Nephron (organoid): ENCODE data around the gene MROH7.
A peak's percentile ranks its signal among the peaks of the same experiment; 100 is the strongest.

ENCODE experiments used
- H3K27ac Mint-ChIP-seq, 3 experiments: 2 replicates each; pipeline ENCODE4 v1.8.0; 2020; ENCODE audit warnings: mixed read lengths in 3 of 3, mild to moderate bottlenecking in 2 of 3, moderate library complexity in 1 of 3
- H3K27me3 Mint-ChIP-seq: 2 replicates; pipeline ENCODE4 v1.8.0; 2021; ENCODE audit warnings: low read depth, mild to moderate bottlenecking, moderate library complexity, mixed read lengths
- H3K36me3 Mint-ChIP-seq: 2 replicates; pipeline ENCODE4 v1.8.0; 2020; ENCODE audit warnings: low read depth, mixed read lengths
- H3K4me1 Mint-ChIP-seq: 2 replicates; pipeline ENCODE4 v1.8.0; 2020; ENCODE audit warnings: mixed read lengths
- H3K4me3 Mint-ChIP-seq, 3 experiments: 2 replicates each; pipeline ENCODE4 v1.8.0; 2020; ENCODE audit warnings: mild to moderate bottlenecking in 3 of 3, mixed read lengths in 3 of 3, moderate library complexity in 2 of 3
- H3K9me3 Mint-ChIP-seq: 2 replicates; pipeline ENCODE4 v1.8.0; 2020; ENCODE audit warnings: mixed read lengths
- TF ChIP-seq, protein P1 (sequence below), 3 experiments: fragments of 200-600 bp; sonication (generic); IDR thresholded peaks; one replicate each; pipeline ENCODE4 v1.5.0; 2021; ENCODE audit warnings: antibody characterized with exemption in 3 of 3; ENCODE audit not compliant: unreplicated experiment in 3 of 3

Gene MROH7

GRCh38 chr1:54611621-54612020 is 30.0 kb upstream of the MROH7 start:
- Mint-ChIP-seq H3K4me1 (no peaks in the 10 kb centered on the region), H3K4me3 (no peak overlapping the region), H3K36me3 (no peaks in the 10 kb centered on the region), H3K27me3 (peaks cover 9% of the 10 kb centered on the region), H3K9me3 (no peaks in the 10 kb centered on the region), H3K27ac (no peak overlapping the region)
- TF ChIP-seq, protein P1, sequence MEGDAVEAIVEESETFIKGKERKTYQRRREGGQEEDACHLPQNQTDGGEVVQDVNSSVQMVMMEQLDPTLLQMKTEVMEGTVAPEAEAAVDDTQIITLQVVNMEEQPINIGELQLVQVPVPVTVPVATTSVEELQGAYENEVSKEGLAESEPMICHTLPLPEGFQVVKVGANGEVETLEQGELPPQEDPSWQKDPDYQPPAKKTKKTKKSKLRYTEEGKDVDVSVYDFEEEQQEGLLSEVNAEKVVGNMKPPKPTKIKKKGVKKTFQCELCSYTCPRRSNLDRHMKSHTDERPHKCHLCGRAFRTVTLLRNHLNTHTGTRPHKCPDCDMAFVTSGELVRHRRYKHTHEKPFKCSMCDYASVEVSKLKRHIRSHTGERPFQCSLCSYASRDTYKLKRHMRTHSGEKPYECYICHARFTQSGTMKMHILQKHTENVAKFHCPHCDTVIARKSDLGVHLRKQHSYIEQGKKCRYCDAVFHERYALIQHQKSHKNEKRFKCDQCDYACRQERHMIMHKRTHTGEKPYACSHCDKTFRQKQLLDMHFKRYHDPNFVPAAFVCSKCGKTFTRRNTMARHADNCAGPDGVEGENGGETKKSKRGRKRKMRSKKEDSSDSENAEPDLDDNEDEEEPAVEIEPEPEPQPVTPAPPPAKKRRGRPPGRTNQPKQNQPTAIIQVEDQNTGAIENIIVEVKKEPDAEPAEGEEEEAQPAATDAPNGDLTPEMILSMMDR (IDR thresholded peaks at IDR 0.05; ENCODE audit: unreplicated experiment in 3 of 3), result no peak

GRCh38 chr1:54614024-54614423 is 27.6 kb upstream of the MROH7 start:
- Mint-ChIP-seq H3K9me3 (no peaks in the 10 kb centered on the region), H3K36me3 (no peaks in the 10 kb centered on the region), H3K4me1 (no peaks in the 10 kb centered on the region), H3K27me3 (peaks cover 4% of the 10 kb centered on the region), H3K4me3 (no peak overlapping the region), H3K27ac (no peak overlapping the region)
- TF ChIP-seq, protein P1 (IDR thresholded peaks at IDR 0.05; ENCODE audit: unreplicated experiment in 3 of 3), result no peak

GRCh38 chr1:54614563-54614962 is 27.0 kb upstream of the MROH7 start:
- Mint-ChIP-seq H3K27me3 (peaks cover 4% of the 10 kb centered on the region), H3K27ac (no peak overlapping the region), H3K4me3 (no peak overlapping the region), H3K4me1 (no peaks in the 10 kb centered on the region), H3K36me3 (no peaks in the 10 kb centered on the region), H3K9me3 (no peaks in the 10 kb centered on the region)
- TF ChIP-seq, protein P1 (IDR thresholded peaks at IDR 0.05; ENCODE audit: unreplicated experiment in 3 of 3), result no peak

DNA sequence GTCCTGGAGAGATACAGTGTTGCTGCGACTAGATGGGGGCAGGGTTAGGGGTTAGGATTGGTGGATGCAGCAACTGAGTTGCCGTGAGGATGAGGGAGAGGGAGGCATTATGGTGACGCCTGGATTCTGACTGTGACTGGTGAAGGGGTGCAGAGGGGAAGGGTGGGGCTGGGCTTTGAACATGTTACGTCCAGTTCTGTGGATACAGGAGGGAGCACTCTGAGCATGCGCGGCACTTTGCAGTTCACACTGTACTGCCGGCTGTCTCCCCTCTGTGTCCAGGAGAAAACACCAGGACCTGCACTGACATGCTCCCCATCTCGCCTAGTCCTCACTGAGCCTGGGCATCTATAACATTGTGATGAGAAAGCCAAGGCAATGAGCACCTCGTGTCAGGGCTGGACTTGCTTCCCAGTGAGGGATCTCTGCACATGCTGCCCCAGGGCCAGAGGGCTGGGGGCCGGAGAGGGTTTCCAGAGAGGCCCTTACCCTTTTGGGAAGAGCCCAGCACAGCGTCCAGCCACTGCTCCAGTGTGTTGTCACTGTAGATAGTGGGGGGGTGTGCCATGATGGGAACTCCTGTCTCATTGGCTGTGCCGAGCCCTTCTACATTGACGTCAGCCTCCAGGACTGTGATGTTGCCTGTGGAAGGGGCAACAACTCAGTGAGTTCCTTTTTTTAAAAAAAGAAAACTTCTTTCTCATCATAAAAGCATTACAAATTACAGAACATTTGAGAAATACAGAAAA is 25.9 kb upstream of the MROH7 start:
- no peaks in the 10 kb centered on the region for H3K36me3 Mint-ChIP-seq
- H3K4me3 Mint-ChIP-seq, result no peak overlapping the region
- no peak overlapping the region for H3K27ac Mint-ChIP-seq

GRCh38 chr1:54619749-54620148 is 21.8 kb upstream of the MROH7 start:
- H3K27ac Mint-ChIP-seq, result peak overlapping the region in 1 of 3 experiments; percentile 4
- H3K4me1 Mint-ChIP-seq, result peaks cover 5% of the 10 kb centered on the region
- TF ChIP-seq, protein P1 (IDR thresholded peaks at IDR 0.05; ENCODE audit: unreplicated experiment in 3 of 3), result no peak
- H3K36me3 Mint-ChIP-seq, result no peaks in the 10 kb centered on the region
- no peaks in the 10 kb centered on the region for H3K9me3 Mint-ChIP-seq
- peaks cover 7% of the 10 kb centered on the region for H3K27me3 Mint-ChIP-seq
- H3K4me3 Mint-ChIP-seq, result no peak overlapping the region

More for the DNA sequence above, 25.9 kb upstream of the MROH7 start:
- TF ChIP-seq, protein P1 (IDR thresholded peaks at IDR 0.05; ENCODE audit: unreplicated experiment in 3 of 3), result no peak
- no peaks in the 10 kb centered on the region for H3K9me3 Mint-ChIP-seq
- H3K27me3 Mint-ChIP-seq, result peaks cover 4% of the 10 kb centered on the region
- no peaks in the 10 kb centered on the region for H3K4me1 Mint-ChIP-seq
